Amniotic epithelial cell (primary cell): ENCODE results near the gene LYSMD1.
"Not testable (repeated sequence)": the region's sequence is repeated elsewhere in the genome, so short reads cannot be mapped to it uniquely, and the experiment has no call there.

Experiments
- DNase-seq: peaks from one replicate; pipeline ENCODE4 v3.0.0-alpha.2; 2010; ENCODE audit warnings: low read depth

Gene LYSMD1, protein sequence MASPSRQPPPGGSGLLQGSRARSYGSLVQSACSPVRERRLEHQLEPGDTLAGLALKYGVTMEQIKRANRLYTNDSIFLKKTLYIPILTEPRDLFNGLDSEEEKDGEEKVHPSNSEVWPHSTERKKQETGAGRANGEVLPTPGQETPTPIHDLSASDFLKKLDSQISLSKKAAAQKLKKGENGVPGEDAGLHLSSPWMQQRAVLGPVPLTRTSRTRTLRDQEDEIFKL

DNA sequence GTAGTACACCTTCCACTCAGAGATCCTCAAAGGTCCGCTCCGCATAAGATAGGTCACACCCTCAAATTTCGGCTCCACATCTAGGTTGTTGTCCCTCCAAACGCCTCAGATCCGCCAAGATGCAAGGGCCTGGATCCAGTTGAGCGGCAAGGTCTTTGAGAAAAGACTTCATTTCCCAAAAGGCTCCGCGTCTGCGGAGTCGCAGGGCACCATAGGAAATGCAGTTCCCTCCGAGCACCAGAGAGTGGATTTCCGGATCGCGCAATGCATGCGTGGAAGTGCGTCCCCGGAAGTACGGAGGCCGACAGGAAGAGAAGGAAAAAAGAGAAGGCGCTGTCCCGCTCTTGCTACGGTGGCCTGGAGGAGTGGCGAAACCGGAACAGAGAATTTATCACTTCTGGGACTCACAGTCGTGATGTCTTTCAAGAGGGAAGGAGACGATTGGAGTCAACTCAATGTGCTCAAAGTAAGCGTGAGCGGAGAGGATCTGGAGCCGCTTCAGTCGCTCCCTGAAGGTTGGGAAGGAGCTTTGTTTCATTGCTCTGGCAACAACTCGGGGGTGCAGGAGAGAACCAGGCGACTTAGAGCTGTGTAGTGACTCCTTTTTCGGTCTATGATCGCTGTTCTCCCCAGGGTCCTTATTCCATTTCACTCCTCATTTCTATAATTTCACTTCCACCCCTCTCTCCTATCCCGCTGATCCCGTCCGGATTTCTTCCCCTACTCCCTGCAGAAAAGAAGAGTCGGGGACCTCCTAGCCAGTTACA lies at the start of gene LYSMD1, which contains the start of gene SCNM1:
Gene LYSMD1, minus strand, starts transcription at position 165 of the 767 bp plus-strand sequence. CDS start 644 bp downstream, outside the sequence.
Gene SCNM1, plus strand, starts transcription at position 407 of the 767 bp plus-strand sequence. Its CDS starts 9 bp downstream, at position 416.
- peak; percentile 99 for DNase-seq

DNA sequence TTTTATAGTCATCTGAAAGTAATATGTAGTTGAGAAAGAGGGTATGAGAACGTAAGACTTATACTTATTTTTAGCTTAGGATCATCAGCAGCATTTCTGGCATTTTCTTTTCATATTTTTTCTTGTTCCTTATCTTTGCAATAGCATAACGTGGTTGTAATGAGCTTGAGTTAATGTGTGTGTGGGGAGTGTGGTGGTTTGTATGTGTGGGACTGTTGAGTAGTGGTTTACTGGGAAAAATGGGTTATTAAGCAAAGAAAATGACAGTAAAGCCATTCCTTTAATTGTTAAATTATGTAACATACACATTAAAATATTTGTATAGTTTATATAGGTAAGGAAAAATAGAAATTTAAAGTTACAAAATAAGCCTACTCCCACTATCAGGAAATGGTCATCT lies 47.9 kb upstream of the LYSMD1 start:
- peak; percentile 83 for DNase-seq

DNA sequence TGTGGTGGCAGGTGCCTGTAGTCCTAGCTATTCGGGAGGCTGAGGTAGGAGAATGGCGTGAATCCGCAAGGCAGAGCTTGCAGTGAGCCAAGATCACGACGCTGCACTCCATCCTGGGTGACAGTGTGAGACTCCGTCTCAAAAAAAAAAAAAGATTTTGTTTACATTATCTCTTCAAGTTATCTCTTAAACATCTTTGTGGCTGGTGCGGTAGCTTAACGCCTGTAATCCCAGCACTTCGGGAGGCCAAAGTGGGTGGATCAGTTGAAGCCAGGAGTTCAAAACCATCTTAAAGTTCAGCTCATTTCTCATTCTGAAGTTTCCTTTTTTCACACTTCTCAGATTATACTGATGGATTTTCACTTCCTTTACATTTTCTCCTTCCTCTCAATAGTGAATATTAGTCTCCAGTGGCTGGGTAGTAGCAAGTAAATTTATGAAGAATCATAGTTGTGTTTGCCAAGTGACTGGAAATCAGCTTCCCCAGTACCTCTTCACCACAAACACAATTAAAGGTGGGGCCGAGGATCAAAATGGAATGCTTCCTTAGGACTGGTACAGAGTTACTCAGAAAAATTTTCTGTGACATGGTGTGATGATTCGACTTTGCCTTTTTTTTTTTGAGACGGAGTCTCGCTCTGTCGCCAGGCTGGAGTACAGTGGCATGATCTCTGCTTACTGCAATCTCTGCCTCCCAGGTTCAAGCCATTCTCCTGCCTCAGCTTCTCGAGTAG lies 46.4 kb upstream of the LYSMD1 start:
- peak; percentile 68 for DNase-seq

DNA sequence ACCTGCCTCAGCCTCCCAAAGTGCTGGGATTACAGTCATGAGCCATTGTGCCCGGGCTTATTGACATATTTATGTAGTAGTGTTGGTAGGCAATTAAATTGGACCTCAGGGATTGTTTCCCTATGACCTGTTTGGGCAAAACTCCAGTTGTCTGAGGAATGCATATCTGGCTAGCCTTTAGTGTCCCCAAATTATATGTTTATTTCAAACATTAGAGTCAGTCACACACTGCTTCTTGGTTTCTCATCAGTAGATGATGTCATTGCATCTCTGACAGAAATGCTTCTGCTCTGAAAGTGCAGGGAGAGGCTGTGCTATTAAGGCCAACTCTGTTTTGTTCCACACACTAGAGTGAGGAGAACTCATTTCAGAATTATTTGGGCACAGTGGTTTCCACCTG lies 45.1 kb upstream of the LYSMD1 start:
- DNase-seq = peak; percentile 19

DNA sequence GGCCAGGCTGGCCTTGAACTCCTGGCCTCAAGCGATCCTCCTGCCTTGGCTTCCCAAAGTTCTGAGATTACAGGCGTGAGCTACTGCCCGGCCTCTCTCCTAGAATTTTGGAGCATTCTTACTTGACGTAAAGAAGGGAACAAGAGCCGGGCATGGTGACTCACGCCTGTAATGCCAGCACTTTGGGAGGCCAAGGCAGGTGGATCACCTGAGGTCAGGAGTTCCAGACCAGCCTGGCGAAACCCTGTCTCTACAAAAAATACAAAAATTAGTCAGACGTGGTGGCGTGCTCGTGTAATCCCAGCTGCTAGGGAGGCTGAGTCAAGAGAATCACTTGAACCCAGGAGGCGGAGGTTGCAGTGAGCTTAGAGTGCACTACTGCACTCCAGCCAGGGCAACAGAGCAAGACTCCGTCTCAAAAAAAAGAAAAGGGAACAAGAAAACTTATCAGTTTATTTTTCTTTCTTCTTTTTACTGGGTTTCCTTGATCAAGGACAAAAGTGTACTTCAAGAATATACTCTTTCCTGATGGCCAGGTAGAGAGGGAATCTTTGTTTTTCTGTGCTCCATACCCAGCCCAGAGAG lies 39.8 kb upstream of the LYSMD1 start:
- DNase-seq = not testable (repeated sequence)

DNA sequence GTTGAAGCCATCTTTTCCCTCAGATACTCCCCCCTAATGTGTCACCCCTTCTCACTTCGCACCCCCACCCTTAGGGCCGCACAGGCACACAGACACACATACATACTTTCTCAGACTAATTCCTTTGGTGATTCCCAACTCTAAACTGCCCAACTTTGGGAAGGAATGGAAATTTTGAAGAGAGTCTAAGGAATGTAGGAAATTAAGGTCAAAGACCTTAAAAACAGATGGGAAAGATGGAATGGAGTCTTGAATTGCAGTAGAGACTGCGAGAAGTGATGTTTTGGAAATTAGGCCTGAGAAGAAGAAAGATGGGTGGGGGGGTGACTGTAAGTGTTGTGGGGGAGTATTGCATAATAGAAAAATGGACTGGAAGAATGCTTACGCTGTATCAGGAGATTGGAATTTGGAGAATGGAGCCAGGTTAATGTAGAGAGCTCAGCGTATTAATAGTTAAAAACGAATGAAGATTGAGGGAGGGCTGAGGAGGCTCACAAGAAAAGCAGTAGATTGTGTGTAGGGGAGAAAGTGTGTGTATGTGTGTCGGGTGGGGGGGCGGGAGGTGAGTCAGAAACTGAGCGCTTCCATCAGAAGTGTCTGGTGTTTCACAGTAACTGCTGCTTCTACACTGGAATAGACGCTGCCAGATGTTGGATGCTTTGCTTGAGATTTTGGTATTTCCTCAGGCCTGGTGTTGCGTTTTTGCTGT lies 34.3 kb upstream of the LYSMD1 start:
- peak; percentile 94 for DNase-seq

DNA sequence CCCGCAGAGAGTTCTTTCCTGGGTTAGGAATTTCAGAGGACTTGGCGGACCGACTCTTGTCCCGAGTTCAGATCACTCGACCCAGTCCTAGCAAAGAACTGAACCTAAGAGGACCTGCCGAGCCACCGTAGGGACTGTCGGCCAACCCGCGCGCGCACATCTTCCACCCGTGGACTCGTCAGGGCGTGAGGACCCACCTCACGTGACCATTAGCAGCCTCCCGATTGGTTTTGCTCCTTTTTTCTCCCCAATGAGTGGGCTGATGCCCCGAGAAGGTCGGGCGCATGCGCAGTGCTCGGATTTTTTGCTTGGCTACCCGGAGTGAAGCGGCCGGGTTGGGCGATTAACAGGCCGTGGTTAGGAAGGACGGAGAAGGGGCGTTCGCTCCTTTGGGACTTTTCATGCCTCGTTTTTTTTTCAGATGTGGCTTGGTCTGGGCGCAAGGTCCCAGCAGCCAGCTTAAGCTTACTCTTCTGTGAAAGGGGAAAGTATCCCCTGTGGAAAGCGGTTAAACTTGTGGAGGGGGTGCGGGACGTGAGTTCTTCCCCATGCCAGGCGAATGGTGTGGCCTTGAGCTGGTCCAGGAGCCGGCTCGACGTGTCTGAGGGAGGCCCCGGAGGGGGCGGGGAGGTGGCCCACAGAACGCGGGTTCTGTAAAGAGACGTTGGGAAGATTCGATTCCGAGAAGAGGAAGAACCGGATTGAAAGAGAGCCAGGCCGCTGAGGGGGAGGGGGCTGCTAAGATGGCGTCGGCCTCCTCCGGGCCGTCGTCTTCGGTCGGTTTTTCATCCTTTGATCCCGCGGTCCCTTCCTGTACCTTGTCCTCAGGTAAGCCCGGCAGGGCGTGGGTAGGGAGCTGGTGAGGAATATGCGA lies 32.8 kb upstream of the LYSMD1 start, which contains the start of gene PIP5K1A:
Gene PIP5K1A, plus strand, starts transcription at position 299 of the 874 bp plus-strand sequence. Its CDS starts 445 bp downstream, at position 744.
- peak; percentile 97 for DNase-seq

DNA sequence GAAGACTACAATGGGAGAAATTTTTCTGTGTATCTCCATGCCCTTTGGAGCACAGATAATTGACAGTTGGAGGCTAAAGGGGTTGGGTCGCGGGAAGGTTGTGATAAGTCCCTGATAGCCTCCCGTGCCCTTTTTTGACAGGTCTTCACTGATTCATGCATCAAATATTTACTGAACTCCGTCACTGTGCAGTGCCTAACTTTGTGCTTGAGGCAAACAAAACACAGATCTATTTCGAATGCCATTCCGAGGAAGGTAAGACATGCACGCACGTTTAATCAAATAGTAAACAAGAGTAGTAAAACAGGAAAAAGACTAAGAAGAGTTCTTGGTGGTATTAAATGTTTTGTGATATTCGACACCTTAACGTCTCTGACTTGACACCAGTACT lies 32.2 kb upstream of the LYSMD1 start:
- DNase-seq = no peak

DNA sequence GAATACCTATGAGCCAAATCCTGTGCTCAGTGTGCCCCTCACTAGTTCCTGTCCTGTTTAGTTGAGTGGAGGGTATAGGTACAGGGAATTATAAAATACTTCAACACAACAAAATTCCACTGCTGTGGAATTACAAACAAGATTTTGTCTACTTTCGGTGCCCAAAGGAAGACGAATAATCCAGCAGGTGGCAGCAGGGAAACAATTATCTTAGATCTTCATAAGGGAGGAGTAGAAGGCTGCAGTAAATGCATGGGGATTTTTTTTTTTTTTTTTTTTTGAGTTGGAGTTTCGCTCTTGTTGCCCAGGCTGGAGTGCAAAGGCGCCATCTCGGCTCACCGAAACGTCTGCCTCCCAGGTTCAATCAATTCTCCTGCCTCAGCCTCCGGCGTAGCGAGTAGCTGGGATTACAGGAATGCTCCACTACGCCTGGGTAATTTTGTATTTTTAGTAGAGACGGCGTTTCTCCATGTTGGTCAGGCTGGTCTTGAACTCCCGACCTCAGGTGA lies 30.6 kb upstream of the LYSMD1 start:
- peak; percentile 87 for DNase-seq

DNA sequence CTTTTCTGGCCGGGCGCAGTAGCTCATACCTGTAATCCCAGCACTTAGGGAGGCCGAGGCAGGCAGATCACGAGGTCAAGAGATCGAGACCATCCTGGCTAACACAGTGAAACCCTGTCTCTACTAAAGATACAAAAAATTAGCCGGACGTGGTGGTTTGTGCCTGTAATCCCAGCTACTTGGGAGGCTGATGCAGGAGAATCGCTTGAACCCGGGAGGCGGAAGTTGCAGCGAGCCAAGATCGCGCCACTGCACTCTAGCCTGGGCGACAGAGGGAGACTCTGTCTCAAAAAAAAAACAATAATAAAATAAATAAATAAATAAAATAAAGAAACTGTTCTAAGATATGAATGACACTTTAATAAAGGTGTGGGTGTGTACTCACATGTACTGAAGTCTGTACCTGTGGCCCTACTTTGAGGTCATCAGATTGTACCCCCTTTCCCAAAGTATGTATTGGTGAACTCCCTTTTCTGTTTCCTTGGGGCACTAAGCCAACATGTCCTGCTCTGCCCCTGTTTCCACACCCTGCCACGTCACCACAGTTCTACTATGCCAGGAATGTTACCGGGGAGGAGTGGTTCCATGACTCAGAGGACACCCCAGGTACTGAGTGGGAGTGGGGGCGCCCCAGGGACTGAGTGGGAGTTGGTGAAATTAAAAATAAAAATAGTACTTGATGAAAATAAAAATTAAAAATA lies 29.3 kb upstream of the LYSMD1 start:
- DNase-seq = peak; percentile 88

DNA sequence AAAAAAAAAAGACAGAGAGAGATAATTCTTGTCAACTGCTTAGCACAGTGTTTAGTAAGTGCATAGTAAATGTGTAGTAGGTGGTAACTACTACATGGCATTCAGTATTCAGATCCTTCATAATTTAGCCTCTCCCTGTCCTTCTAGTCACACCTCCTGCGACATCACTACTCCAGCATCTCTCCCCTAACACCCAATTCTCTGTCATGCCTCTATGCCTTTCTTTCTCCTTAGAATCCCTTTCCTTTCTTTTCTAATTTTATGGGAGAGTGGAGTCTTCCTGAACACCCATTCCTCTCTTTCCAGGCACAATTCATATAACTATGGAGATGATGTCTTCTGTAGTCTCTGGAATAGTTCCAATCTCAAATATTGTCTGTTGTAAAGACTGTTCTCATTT lies 28.2 kb upstream of the LYSMD1 start:
- no peak for DNase-seq

DNA sequence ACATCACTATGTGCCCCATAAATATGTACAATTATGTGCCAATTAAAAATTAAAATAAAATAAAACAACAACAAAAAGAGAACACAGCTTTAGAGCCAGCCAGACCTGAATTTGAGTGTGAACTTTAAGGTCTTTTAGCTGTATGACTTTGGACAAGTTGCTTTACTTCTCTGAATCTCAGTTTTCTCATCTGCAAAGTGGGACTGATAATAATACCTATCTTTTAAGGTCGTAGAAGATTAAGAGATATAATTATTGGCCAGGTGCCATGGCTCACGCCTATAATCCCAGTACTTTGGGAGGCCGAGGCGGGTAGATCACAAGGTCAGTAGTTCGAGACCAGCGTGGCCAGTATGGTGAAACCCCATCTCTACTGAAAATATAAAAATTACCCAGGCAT lies 27.6 kb upstream of the LYSMD1 start:
- DNase-seq = no peak

DNA sequence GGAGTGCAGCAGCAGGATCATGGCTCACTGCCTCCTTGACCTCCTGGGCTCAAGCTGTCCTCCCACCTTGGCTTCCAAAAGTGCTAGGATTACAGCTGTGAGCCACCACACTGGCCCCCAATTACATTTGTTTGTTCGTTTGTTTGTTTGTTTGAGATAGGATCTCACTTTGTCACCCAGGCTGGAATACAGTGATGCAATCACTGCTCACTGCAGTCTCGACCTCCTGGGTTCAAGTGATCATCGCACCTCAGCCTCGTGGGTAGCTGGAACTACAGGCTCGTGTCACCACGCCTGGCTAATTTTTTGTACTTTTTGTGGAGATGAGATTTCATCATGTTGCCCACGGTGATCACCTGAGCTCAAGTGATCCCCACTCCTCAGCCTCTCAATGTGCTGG lies 26.3 kb upstream of the LYSMD1 start:
- no peak for DNase-seq

DNA sequence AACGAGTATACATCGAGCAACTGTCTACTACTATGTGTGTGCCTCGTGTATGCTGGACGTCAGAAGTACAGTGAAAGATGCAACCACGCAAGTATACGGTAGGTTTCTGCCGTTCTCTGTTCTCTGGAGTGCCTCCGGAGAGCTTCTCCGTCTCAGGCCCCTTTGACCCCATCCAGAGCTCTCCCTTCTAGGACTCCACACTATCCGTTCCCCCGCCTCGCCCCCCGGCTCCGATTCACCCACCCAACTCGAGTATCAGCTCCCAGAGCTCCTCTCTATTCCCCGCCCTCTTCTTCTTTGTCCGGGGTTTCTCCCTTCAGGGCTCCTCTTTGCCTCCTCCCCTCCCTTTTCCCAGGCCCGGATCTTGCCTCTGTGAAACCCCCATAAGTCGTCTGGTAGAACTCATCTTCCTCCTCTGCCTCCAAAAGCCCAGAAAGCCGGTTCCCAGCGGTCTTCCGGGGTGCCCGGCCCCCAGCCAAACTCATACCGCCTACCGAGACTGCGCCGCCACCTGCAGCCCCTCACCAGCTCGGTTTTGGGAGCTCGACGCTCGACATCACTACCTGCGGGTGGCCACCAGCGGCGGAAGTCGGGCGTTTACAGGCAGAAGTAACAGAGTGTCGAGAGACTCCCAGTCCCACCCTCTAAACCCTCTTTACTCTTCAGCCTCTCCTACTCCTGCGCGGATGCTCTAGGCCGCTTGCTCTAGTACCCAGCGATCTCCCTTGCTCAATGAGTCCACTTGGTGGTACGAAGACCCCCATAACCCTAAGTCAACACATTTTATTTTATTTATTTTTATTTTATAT lies 24.1 kb upstream of the LYSMD1 start, which contains the start of gene VPS72:
Gene VPS72, minus strand, starts transcription at position 561 of the 809 bp plus-strand sequence. Its CDS starts 76 bp downstream, at position 485.
- DNase-seq = peak; percentile 89

DNA sequence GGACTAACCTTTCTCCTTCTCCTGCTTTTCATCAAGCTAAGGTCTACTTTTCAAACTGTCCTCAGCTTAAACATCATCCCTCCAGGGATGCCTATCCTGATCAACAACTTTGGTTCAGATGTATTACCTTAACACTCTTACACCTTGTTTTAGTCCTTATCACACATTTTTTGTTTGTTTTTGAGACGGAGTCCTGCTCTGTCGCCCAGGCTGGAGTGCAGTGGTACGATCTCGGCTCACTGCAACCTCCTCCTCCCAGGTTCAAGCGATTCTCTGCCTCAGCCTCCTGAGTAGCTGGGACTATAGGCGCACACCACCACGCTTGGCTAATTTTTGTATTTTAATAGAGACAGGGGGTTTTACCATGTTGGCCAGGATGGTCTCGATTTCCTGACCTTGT lies 23.0 kb upstream of the LYSMD1 start:
- DNase-seq = not testable (repeated sequence)

DNA sequence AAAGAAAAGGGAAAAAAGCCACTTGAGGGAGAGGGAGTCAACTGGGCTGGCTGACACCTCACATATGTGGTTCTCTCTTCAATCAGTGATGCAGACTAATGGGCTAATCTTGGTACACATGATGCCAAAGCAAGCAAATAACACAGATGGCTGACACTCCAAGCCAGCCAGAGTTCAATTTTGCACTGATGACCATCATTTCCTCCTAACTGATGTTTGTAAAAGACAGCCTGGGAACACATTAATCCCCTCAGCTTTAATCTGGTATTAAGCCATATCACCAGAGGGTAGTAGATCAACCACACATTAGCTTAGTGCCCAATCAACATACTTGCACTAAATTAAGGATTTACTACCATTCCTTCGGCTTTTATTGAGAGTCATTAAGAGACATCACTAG lies 21.5 kb upstream of the LYSMD1 start:
- no peak for DNase-seq

DNA sequence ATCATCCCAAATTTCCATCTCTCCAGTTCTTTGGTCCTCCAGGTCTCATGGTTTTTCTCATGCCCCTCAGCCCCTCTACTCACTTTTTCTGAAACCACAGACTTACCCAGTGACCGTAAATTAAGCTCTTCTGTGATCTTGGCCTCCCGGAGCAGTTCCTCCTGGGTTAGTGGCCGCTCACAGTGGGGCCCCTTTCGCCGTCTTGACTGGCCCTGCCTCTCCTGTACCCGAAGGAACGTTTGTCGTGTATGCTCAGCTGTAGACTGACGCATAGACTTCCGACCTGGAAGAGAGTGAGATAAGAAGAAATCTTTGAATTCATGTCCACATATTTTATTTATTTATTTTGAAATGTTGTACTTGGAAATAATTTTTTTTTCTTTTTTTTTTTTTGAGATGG lies 18.5 kb upstream of the LYSMD1 start:
- no peak for DNase-seq

DNA sequence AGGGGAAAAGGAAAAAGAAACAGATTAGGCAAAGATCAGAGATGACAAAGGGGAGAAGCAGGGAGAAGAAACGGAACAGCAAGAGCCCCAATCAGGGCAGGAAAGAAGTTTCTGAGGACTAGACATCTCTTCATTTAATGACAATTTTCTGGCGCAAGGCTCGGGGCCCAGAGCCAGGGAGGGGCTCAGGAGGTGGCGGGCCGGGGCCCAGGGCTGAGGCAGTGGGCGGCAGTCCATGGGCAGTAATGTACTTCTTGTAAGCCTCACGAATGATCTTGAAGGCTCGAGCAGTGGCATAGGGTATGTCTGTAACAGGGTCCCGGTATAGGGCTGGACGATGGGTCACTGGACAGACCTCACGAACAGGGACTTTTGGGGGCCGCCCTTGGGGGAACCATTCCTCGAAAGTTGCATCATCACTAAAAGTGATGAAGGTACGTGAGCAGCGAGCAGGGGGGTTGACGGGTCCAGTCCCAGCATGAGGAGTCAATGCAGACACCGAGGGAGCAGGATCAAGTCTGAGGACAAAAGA lies 10.9 kb upstream of the LYSMD1 start:
- no peak for DNase-seq
